ENCODE data around the gene ZBTB47. TPM values are rescaled to one million over a fixed set of nuclear protein-coding genes. Genes with fewer than 3 reads are reported as not detected.

ZBTB47 gene
- total and polyA plus RNA-seq, 2 donors (not counting 3 experiments of a cell fraction or from before 2014, with no cell fraction given) = 10.6 to 14.5 TPM

DNA sequence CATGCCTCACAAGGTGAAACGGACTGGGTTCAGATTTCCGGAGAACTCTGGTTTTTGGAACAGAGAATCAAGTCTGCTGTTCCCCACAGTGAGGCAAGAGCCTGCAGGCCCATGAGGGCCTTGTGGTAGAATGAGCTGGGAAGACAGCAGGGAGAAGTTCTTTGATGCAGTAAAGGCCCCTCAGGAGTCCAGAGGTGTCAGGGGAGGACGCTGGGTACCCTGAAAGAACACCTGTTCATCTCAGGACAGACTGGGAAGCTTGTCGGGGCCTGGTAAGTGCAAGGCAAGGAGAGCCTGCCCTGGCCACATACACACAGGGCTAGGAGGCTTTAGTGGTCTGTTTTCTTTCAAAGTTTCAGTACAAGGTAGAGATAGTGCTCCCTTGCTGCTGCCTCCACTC lies 3.7 kb upstream of the ZBTB47 start:
- intact Hi-C loops (cut with micrococcal nuclease) = no loop called here
- H3K4me2 ChIP-seq (ENCODE audit: insufficient read depth, low read length) = no peak overlapping the region
- H3K4me1 ChIP-seq (ENCODE audit: control insufficient read depth, extremely low read depth, insufficient read depth, low read length) = peaks cover 22% of the 10 kb centered on the region
- DNase-seq (ENCODE audit: low read depth, low spot score) = no peak
- ChIA-PET POLR2A (no interaction called here), CTCF (interaction anchor here (1.0 to 1.1 kb wide), 2 partner anchors 36 to 39 kb away, joined by 3 to 4 read pairs; no protein-coding TSS in a partner anchor)
- no peaks in the 10 kb centered on the region for H3K27me3 ChIP-seq (ENCODE audit: control insufficient read depth in 2 of 2, insufficient read depth in 2 of 2, low read length in 2 of 2)
- no TSS peak for BruUV-seq (replicated peaks)
- H4K20me1 ChIP-seq (replicated peaks; ENCODE audit: control insufficient read depth, extremely low read depth, insufficient read depth, low read length) = peaks cover under 1% of the 10 kb centered on the region
- TF ChIP-seq JUN (IDR thresholded peaks at IDR 0.05; ENCODE audit: borderline replicate concordance, insufficient read depth, insufficient read length, low read depth) = no peak
- TF ChIP-seq GATA2 (IDR thresholded peaks at IDR 0.05; ENCODE audit: insufficient read depth, insufficient read length, low read depth, low read length) = no peak
- TF ChIP-seq FOS (IDR thresholded peaks at IDR 0.05; ENCODE audit: borderline replicate concordance, insufficient read depth, low read length) = no peak
- TF ChIP-seq, protein P1, sequence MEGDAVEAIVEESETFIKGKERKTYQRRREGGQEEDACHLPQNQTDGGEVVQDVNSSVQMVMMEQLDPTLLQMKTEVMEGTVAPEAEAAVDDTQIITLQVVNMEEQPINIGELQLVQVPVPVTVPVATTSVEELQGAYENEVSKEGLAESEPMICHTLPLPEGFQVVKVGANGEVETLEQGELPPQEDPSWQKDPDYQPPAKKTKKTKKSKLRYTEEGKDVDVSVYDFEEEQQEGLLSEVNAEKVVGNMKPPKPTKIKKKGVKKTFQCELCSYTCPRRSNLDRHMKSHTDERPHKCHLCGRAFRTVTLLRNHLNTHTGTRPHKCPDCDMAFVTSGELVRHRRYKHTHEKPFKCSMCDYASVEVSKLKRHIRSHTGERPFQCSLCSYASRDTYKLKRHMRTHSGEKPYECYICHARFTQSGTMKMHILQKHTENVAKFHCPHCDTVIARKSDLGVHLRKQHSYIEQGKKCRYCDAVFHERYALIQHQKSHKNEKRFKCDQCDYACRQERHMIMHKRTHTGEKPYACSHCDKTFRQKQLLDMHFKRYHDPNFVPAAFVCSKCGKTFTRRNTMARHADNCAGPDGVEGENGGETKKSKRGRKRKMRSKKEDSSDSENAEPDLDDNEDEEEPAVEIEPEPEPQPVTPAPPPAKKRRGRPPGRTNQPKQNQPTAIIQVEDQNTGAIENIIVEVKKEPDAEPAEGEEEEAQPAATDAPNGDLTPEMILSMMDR (IDR thresholded peaks at IDR 0.05; ENCODE audit: extremely low read depth in 1 of 2, insufficient read depth in 1 of 2, low read depth in 1 of 2, low read length in 2 of 2) = no peak
- H3K36me3 ChIP-seq (ENCODE audit: control insufficient read depth in 2 of 2, extremely low read depth in 1 of 2, insufficient read depth in 2 of 2, low read length in 2 of 2) = peaks cover 10 to 17% of the 10 kb centered on the region in 2 experiments
- no peaks in the 10 kb centered on the region for H3K9me1 ChIP-seq (replicated peaks; ENCODE audit: control insufficient read depth, extremely low read depth, insufficient read depth, low read length)
- no peak overlapping the region for H3K27ac ChIP-seq (ENCODE audit: insufficient read depth, low read depth, low read length)
- dilution Hi-C loops (cut with MboI; ENCODE audit: extremely low pct_ligation_motif_present, low sequenced_read_pairs) = no loop called here
- H3K79me2 ChIP-seq (ENCODE audit: control insufficient read depth, insufficient read depth, low read length) = peaks cover 21% of the 10 kb centered on the region
- no peak for FAIRE-seq
- no peak overlapping the region for H3K9ac ChIP-seq (replicated peaks; ENCODE audit: extremely low read depth, insufficient read depth, low read length)
- no peak overlapping the region for H3K4me3 ChIP-seq (replicated peaks in 1 of 3; ENCODE audit: insufficient read depth in 1 of 3, low read depth in 1 of 3, low read length in 3 of 3)
- H2AFZ ChIP-seq (ENCODE audit: low read depth, low read length) = no peak overlapping the region
- H3K9me3 ChIP-seq (replicated peaks; ENCODE audit: control insufficient read depth, insufficient read depth, low read length) = no peaks in the 10 kb centered on the region
